ENCODE data around the gene GPR151.
A peak's percentile ranks its signal among the peaks of the same experiment; 100 is the strongest.

Gene GPR151

DNA sequence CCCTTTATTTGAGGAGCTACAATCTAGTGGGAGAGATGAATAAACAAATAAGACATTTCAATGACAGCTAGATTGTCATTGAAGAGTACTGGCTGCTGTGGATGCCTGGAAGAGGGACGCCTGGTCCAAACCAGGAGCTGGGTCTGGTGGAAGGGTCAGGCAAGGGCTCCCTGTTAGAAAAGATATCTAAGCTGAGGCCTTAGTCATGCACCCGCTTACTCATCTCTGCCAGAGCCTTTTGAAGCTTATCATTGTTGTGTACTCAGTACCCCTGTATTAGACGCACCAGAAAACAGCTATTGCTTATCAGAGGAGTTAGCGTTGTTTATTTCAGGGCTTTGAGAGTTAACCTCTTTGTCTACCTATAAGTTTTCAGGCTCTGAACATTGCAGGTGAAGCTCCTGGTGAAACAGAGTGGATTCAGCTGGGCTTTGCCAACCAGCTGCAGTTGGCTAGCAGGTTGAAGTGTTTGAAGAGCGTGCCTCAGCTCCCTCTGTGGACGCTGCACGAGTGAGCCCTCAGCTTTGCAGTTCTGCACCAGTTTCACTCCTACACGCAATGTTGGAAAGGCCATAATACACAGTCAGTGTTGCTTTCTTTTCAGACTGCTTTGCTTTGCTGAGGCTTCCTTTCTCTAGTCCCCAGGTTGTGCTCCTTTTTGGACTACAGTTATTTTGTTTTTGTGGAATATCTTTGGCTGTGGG is 5.6 kb upstream of the GPR151 start:
- DNase-seq: peak in 2 of 10 donors; percentile 18 to 81
- intact Hi-C loops (cut with DNase I): loop anchor here (10.0 kb wide), 1 partner anchor 57 kb away; no protein-coding TSS in a partner anchor

GRCh38 chr5:146520731-146521130 is 4.7 kb upstream of the GPR151 start:
- DNase-seq: no peak
- intact Hi-C loops (cut with DNase I): loop anchor here (10.0 kb wide), 1 partner anchor 56 kb away; no protein-coding TSS in a partner anchor

DNA sequence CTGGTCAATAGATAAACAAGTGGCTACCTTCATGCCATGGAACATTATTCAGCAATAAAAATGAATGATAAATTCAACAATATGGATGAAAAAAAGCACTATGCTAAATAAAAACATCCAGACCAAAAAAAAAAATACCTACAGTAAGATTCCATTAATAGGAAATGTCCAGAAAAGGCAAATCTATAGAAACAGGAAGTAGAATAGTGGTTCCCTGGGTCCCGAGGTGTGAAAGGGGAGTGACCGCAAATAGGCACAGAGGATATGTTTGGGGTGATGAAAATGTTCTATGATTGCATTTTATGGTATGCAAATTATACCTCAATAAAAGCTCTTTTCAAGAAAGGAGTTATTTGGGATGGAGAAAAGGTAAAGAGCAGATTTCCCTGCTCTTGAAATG is 3.6 kb upstream of the GPR151 start:
- intact Hi-C loops (cut with DNase I): no loop called here

DNA sequence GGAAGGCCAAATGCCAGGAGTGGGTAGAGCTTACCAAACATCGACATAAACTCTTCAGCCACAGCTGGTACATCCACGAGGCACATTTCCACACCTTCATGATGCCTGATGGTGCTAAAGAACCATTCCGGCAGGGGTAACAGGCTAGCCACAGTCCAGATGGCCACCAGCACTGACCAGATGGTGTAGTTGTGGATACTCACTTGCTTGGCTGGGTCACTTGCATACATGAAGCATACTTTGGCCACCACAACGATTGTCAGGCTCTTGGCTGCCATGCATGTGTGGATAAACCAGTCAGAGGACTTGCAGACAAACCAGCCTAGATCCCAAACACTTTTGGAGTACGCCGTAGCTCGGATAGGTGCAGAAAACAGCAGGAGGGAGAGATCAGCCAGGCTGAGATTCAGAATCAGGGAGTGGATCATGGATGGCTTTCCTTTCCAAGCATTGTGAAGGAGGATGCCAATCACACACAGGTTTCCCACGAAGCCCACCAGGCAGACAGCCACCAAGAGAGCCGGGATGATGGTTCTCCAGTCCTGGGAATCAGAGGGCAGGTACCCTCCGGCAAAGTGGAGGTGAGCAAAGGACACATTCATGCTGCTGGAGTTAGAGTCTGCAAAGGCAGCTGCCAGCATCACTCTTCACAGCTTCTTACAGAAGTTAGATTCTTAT is 378 bp downstream of the GPR151 start:
- DNase-seq: peak in 7 of 10 donors; percentile 39 to 92 (median 59)
- intact Hi-C loops (cut with DNase I): no loop called here

More for the DNA sequence above, 3.6 kb upstream of the GPR151 start:
- no peak for DNase-seq

- no peak for DNase-seq
- intact Hi-C loops (cut with DNase I): no loop called here
Observed at GRCh38 chr5:146514575-146514974, 1.4 kb downstream of the GPR151 start.

DNA sequence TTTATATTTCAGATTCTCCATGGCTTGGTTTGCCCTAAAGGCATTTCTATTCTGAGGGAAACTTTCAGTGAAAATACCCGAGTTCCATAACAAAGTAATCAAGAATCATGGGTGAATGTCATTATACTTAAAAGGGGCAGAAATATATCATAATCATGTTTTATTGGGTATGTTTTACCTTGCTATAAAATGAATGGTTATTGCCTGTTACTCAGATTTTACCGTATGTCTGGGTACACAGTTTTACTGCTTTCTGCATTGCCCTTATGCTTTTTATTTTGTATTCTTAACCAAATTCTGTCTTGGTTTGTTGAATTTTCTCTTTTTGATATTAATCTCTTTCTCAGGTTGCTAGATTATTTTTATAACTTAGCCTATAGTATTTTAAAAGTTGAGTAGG is 2.5 kb downstream of the GPR151 start:
- intact Hi-C loops (cut with DNase I): no loop called here
- no peak for DNase-seq

DNA sequence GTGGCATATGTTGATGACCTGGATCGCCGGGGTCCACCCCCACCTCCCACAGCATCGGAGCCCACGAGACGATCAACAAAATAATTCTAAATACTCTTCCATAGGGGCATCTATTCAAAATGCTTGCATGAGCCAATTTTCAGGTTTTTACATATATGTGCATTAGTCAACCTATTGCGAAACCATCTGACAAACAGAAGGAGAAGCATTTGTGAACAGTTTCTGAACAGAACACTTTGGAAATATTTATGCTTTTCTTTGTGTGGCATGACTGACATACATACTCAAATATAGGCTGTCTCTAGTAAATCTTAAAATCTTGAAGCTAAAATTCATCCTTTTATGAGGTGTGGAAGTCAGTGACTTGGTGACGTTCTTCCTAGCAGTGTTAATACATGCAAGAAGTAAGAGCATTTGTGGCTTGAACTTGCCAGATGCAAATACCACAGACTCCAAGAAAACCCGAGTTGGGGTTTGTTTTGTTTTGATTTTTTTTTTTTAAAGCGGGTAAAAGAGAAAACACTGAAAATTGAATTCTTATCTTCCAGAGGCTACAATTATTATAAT is 5.3 kb downstream of the GPR151 start:
- DNase-seq: no peak
- intact Hi-C loops (cut with DNase I): no loop called here

DNA sequence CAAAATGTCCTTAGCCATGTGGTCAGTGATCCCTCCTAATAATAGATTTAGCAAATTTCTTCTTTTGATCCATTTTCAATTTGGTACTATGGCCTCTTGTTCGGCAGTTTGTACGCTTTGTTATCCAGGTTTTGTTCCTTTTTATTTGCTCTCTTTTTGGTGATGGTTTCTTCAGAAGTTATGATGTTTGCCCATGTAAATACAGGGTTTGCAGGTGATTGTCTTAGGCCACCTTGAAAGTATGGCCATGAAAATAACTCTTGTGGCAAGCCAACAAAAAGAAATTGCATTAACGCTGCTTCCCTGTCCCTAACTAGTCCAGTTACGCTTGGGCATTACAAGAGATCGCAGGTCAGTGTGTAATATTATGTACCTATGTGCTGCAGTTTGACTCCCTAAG is 8.6 kb downstream of the GPR151 start:
- DNase-seq: no peak
- intact Hi-C loops (cut with DNase I): no loop called here

DNA sequence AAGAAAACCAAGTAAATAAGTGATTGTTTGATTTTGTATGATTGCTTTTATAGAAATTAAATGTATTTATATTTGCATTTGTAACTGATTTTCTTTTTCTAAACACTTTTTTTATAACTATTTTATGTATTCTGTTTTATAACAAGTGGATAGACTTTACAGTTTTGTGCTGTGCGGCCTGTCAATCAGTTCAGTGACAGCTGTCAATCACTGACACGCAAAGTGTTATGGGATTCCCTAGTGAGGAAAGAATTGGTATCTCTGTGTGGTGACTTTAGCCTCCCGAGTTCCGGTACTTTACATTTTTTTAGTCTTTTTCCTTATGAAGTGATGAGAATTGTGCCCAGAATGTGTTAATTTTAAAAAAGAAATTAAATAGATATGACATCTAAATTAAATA is 16.3 kb downstream of the GPR151 start:
- intact Hi-C loops (cut with DNase I): no loop called here
- DNase-seq: no peak

- intact Hi-C loops (cut with DNase I): no loop called here
- DNase-seq: no peak
Observed at GRCh38 chr5:146494656-146495055, 21.3 kb downstream of the GPR151 start.

- DNase-seq: no peak
- intact Hi-C loops (cut with DNase I): no loop called here
Observed at GRCh38 chr5:146490089-146490843, 25.7 kb downstream of the GPR151 start.

- no peak for DNase-seq
- intact Hi-C loops (cut with DNase I): no loop called here
Observed at GRCh38 chr5:146484714-146485391, 31.1 kb downstream of the GPR151 start.

DNA sequence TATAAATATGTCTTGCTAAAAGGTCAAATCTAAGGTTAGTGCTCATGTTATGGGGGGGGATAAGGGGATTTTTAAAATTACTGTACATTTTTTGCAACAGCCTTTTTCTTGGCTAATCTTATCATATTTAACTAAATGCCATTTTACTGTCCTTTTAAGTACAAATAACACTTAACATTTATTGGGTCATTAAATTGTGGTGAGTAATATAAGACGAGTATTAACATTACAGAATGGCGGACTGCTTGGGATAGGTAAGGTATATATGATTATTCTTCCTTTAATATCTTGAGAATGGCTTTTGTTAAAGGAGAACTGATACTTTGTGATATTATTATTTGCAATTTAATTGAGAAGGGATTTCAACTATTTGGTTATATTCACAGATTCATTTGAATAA is 33.2 kb downstream of the GPR151 start:
- intact Hi-C loops (cut with DNase I): no loop called here

GRCh38 chr5:146475906-146476305 is 40.1 kb downstream of the GPR151 start:
- DNase-seq: no peak
- intact Hi-C loops (cut with DNase I): no loop called here

More for the DNA sequence above, 33.2 kb downstream of the GPR151 start:
- no peak for DNase-seq

DNA sequence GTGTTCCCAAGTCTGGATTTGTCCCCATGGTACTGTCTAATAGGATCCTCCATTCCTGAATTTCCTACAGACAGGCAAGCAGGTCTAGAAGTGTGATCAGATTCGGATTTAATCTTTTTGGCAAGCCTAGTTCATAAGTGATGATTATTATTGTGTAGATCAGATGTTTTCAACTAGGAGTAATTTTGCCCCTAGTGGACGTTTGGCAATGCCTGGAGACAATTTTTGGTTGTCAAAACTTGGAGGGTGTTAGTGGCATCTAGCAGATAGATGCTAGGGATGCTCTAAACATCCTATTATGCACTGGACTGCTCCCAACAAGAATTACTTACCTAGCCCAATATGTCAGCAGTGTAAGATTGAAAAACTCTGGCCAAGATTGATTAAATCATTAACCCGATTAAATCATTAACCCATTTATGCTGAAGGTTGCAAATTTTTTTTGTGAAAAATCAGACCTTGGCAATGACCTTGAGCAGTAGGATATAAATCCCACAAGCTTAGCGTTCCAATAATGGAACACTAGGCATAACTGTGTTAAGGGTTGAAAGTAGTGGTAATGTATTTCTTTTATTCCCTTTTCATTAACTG is 40.7 kb downstream of the GPR151 start:
- no peak for DNase-seq
- intact Hi-C loops (cut with DNase I): no loop called here

DNA sequence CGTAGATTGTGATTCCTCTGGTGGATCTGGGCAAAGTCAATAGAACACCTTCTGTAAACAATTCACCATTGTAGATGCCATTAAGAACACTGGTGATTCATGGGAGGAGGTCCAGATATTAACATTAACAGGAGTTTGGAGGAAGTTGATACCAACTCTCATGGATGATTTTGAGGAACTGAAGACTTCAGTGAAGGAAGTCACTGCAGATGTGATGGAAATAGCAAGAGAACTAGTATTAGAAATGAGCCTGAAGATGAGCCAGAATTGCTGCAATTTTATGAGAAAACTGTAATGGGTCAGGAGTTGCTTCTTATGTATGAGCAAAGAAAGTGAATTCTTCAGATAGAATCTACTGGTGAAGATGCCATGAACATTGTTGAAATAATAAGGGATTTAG is 41.9 kb downstream of the GPR151 start:
- intact Hi-C loops (cut with DNase I): no loop called here
- DNase-seq: no peak

- DNase-seq: no peak
- intact Hi-C loops (cut with DNase I): loop anchor here (10.0 kb wide), 1 partner anchor 57 kb away; no protein-coding TSS in a partner anchor
Observed at GRCh38 chr5:146467760-146468159, 48.2 kb downstream of the GPR151 start.

DNA sequence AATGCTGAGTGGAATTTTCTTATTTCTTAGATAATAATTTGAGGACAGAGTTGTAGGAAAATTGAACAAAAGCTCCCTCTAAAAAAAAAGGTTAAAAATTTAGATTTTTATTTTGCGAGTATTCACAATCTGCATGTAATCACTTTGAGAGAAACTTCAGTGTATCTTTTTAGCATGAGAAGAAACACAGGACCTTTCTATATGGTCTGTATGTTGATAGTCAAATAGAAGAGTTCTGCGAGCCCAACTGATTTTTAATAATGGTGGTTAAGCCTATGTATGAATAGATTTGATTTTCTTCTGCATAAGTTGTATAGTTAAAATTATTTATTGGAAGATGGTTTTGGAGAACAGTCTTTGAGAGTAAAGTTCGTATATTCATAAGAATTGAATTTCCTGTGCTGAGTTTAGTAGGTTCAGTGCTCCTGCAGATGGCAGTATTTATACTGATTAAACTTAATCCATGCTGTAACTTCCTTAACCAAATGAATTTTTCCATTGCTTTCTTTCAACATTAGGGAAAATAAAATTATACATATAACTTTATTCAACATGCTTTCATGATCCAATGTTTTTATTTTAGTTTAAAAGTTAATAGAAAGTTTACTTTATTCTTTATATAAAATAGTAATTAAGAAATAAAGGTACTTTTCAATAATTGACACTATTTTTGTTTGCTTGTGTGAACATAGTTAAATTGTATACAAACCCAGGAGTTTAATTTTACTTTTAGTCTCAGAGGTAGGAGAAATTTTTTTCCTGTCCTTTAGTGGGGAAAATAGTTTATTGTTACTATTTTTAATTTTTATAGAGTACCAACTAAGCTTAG is 49.3 kb downstream of the GPR151 start:
- intact Hi-C loops (cut with DNase I): loop anchor here (10.0 kb wide), 1 partner anchor 58 kb away; no protein-coding TSS in a partner anchor
- DNase-seq: no peak

- DNase-seq: no peak
- intact Hi-C loops (cut with DNase I): loop anchor here (10.0 kb wide), 1 partner anchor 61 kb away; no protein-coding TSS in a partner anchor
Observed at GRCh38 chr5:146463446-146463845, 52.5 kb downstream of the GPR151 start.

Measured in posterior cingulate gyrus (tissue), 11 donors.